K562 treated with DMSO at 1 percent for 24 hours (cell line): ENCODE data around the gene TMEM170B. TPM values are rescaled to one million over a fixed set of nuclear protein-coding genes. Genes with fewer than 3 reads are reported as not detected.

ENCODE experiments used
- total RNA-seq: library from RNA; unstranded; fragments of 300-600 nt; gene quantifications from 2 replicates; pipeline ENCODE4 v1.2.3, GENCODE V29; 2022; ENCODE audit warnings: low read depth; ENCODE audit not compliant: insufficient read depth

Gene TMEM170B
- total RNA-seq = 0.15 and 0.24 TPM in 2 replicates

DNA sequence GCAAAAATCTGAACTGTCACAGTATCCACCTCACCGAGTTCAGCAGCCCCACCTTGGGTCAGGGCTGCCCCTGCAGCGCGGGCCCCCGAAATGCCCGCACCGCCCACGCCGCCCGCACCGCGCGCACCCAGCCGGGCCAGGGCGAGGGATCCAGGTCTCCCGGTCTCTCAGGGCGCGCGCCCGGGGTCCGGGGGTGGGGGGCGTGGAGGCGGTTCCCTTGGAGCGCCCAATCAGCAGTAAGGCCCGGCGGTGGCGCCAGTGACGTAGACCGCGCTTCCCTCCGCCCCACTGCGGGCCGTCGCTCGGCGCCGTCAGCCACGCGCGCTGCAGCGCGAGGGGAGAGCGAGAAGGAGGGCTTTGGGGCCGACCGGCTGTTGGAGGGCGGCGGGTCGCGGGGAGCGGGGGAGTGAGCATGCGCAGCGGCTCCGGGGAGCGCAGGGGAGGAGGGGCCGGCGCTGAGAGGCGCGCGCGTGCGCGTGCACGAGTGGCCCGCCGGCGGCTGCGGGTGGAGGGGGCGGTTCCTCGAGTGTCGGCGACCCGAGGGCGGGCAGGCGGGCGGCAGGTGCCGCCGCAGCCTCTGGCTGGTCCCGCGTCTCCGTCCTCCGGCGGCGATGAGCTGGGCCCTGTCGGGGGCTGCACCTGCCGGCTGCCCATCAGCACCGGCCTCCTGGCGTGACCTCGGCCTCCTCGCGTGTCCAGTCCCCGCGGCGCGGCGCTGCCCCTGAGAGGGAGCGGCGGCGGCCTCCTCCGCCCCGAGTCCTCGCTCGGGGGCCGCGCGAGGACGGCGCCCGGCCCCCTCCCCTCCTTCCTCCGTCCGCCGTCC is at the start of gene TMEM170B:
Gene TMEM170B (plus strand): TSS at position 521 of the 823 bp plus-strand sequence. CDS start 529 bp downstream, outside the sequence.

Other genes with a start within 250 kb of the TMEM170B start
- gene ADTRP, start 241.1 kb downstream of the TMEM170B start, total RNA-seq = 8.0 and 9.1 TPM in 2 replicates